VCaP (cell line): ENCODE measurements around the gene BSG.

Source experiments
- H3K27ac ChIP-seq: fragments of 450-650 bp; 2 replicates; pipeline ENCODE4 v1.5.1; 2017
- CTCF ChIP-seq: fragments of 450-650 bp; conservative IDR thresholded peaks from 2 replicates; pipeline ENCODE4 v1.5.1; 2017; ENCODE audit warnings: mild to moderate bottlenecking, moderate library complexity

The BSG gene

GRCh38 chr19:570251-570686, 2.1 kb upstream of the BSG start:
- H3K27ac ChIP-seq: no peak overlapping the region
- no peak for TF ChIP-seq CTCF

DNA sequence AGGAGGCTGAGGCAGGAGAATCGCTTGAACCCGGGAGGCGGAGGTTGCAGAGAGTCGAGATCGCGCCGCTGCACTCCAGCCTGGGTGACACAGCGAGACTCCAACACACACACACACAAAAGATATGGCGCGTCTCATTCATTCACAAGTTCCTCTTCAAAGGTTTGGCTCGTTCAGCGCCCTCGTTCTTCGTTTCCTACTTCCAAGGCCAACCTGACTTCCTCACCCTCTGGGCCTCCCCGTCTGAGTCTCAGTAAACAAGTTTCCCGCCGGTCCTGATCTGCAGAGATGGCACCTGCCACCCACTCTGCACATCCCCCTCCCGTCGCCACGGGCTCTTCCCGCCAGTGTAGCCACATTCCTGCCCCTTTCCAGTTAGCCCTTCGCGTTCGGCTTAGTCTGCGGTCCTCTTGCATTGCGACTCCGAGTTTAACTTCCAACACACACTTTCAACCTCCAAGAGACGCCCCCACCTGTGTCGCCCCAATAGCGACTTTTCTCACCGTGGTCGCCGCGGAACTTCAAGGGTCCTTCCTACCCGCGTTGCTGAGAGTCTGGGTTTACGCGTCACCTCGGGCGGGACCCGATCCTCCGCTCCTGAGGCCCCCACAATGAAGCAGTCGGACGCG, 1.3 kb upstream of the BSG start:
- TF ChIP-seq CTCF: no peak
- H3K27ac ChIP-seq: peak overlapping the region; percentile 94

- H3K27ac ChIP-seq: peak overlapping the region; percentile 94
Observed at GRCh38 chr19:571566-571974, 826 bp upstream of the BSG start.

GRCh38 chr19:572743-573518, 535 bp downstream of the BSG start:
- no peak for TF ChIP-seq CTCF
- H3K27ac ChIP-seq: peak overlapping the region; percentile 94

More at GRCh38 chr19:571566-571974, 826 bp upstream of the BSG start:
- no peak for TF ChIP-seq CTCF

- peak overlapping the region; percentile 94 for H3K27ac ChIP-seq
- no peak for TF ChIP-seq CTCF
Observed at GRCh38 chr19:573519-573825, 1.1 kb downstream of the BSG start.

DNA sequence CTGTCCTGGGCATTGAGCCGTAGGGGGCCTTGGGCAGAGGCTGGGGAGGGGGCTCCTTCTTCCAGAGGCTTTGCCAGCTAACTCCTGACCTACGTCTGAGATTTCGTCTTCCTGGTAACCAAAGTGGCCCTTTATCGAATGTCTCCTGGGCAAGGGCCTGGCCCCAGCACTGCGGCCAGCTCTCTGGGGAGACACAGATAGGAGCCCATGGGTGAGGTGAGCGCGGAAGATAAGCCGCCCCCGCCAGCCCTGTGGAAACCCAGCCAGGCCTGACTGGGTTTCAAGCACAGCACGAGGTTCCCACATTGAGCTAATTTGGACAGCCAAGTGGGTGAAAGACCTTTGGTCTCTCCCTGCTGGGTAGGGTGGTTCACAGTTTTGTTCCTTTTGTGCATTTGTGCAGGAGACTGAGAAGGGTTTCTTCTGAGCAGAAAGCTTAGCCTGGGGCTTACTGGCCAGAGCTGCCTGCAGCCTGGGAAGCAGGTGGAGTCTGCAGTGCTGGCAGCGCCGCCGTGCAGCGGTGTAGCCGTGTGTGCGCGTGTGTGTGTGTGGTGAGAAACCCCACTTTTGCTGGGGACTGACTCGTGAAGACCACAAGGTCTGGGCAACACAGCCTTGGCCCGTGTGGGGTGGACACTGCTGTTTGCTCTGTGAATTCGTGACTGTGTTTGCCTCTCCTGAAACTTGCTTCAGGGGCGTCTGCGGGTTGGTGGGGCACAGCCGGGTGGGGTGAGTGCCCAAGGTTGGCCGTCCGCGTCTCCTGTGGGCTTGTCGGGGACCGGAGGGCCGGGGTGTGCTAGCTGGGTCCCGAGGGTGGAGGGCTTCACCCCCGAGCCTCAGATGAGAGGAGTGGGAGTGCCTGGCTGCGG, 2.5 kb downstream of the BSG start:
- H3K27ac ChIP-seq: peak overlapping the region; percentile 94
- no peak for TF ChIP-seq CTCF
